H7 (cell line): ENCODE measurements around the gene BUB3. TPM values are rescaled to one million over a fixed set of nuclear protein-coding genes. Genes with fewer than 3 reads are reported as not detected.

Source experiments
- DNase-seq: peaks from one replicate; pipeline ENCODE4 v3.0.0; 2012
- H3K27me3 ChIP-seq: 2 replicates; pipeline ENCODE4 v1.6.0; 2011; ENCODE audit warnings: mild to moderate bottlenecking, low read length; ENCODE audit not compliant: control insufficient read depth, insufficient read depth
- H3K36me3 ChIP-seq: replicated peaks from 2 replicates; pipeline ENCODE4 v1.5.1; 2011; ENCODE audit warnings: low read length; ENCODE audit not compliant: control insufficient read depth, insufficient read depth
- H3K4me3 ChIP-seq: 2 replicates; pipeline ENCODE4 v1.5.1; 2011; ENCODE audit warnings: low read depth, mild to moderate bottlenecking, control low read depth, low read length, moderate library complexity; ENCODE audit not compliant: insufficient read depth
- total RNA-seq: library from RNA; depleted of rRNA; stranded (reverse); fragments of >200 nt; shearing (Covaris generic); gene quantifications from 2 replicates; pipeline ENCODE4 v1.2.3, GENCODE V29; 2014

Gene BUB3
- total RNA-seq, 1 experiment from 2014 or later, result 359 TPM

DNA sequence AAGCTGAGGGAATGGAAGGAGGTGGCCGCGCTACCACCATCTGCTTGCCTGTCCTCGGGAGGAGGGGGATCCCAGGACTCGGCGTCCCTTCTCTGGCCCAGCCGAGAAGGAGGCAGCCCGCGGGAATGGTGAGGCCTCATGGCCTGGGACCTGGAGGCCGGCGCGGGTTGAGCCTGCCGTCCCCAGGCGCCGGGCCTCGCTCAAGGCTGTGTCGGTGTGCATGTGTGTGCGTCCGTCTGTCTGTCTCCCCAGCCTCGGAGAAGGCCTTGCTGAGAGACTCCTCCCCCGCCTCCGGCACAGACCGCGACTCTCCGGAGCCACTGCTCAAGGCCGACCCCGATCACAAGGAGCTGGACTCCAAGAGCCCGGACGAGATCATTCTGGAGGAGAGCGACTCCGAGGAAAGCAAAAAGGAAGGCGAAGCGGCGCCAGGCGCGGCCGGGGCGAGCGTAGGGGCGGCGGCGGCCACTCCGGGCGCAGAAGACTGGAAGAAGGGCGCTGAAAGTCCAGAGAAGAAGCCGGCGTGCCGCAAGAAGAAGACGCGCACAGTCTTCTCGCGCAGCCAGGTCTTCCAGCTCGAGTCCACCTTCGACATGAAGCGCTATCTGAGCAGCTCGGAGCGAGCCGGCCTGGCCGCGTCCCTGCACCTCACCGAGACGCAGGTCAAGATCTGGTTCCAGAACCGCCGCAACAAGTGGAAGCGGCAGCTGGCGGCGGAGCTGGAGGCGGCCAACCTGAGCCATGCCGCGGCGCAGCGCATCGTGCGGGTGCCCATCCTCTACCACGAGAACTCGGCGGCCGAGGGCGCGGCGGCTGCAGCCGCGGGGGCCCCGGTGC, 17.2 kb upstream of the BUB3 start:
- no peaks in the 10 kb centered on the region for H3K36me3 ChIP-seq
- peak; percentile 85 for DNase-seq
- peaks cover 96% of the 10 kb centered on the region for H3K27me3 ChIP-seq
- H3K4me3 ChIP-seq, result peak overlapping the region; percentile 19

DNA sequence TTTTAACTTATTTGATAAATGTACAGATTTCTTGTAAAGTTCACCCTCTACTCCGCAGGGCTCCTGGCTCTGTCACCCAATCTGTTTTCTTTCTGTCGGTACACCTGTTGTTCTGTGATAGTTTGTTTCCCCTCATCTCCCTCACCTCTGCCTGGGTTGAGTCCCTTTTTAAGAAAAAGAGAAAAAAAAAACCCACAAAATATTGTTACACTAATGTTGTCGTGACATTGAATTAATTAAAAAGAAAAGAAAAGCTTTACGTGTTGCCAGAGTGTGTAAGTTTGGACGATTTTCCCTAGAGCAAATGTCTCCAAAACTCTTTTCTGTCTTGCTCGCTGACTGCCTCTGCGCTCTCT, 15.1 kb upstream of the BUB3 start:
- Histone ChIP-seq H3K27me3 (peaks cover 98% of the 10 kb centered on the region), H3K36me3 (no peaks in the 10 kb centered on the region), H3K4me3 (no peak overlapping the region)
- no peak for DNase-seq

DNA sequence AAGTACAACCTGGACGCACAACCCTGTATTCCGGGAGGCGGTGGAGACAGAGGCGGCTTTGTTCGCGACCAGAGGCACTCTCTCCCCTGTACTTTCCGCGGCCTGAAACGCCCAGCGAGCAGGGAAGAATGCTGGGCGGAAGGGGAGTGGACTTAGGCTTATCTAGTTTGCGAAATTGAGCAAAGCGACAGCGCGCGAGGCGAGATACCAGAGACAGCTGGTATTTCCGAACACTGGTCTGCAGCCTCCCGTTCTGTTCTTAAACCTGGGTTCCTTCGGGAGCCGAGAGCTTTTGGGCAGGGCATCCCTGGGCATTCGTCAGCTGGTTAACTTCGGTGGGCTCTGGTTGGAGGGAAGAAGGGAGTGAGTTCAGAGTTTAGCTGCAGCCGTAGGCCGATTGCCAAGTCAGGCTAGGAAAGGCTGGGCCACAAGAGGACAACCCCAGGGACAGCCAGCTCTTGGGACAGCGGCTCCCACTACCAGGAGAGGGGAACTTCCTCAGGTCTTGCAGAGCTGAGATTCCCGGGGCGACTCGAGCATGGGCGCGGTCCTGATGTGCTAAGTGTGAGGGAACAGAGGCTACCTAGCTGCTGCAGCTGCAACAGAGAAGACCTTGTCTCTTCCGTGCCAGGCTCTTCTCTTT, 14.6 kb upstream of the BUB3 start:
- H3K27me3 ChIP-seq, result peaks cover 98% of the 10 kb centered on the region
- H3K4me3 ChIP-seq, result peak overlapping the region; percentile 4; the same call in 1 of the 2 replicates
- DNase-seq, result peak; percentile 79
- no peaks in the 10 kb centered on the region for H3K36me3 ChIP-seq

DNA sequence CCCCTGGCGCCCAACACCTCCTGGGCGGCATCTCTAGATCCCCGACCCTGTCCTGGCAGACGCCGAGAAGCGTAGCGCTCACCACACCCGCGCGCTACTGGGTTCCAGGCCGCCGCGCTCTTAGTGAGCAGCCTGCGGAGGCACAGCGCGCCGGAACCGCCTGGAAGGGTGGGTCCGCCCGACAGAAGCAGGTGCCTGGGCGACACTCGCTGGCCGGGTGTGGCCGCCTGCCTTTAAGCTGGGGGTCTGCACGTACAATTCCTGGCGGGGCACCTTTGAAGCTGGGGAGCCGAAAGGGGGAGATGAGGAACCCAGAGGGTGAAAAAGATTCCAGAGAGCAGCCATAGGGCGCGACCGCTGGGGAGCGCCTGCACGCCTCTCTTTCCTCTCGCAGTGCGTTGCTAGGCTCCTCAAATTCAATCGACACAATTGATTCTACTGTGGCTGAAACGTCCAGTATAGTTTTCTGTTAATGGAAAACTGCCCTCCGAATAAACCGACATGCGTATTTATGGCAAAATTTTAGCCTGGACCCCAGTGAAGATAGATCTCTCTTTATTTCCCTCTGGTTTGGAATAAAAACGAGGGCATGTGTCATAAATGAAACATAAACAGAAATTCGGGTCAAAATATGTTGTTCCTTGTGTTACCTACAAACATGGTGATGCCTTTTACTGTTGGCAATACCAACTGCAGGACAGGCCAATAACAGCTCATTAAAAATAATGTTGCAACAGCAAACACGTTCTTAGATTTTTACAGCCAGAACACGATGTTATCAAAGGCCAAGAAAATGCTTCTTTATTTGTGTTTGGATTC, 13.8 kb upstream of the BUB3 start:
- Histone ChIP-seq H3K27me3 (peaks cover 98% of the 10 kb centered on the region), H3K4me3 (peak overlapping the region; percentile 4; the same call in 1 of the 2 replicates), H3K36me3 (no peaks in the 10 kb centered on the region)
- peak; percentile 80 for DNase-seq

DNA sequence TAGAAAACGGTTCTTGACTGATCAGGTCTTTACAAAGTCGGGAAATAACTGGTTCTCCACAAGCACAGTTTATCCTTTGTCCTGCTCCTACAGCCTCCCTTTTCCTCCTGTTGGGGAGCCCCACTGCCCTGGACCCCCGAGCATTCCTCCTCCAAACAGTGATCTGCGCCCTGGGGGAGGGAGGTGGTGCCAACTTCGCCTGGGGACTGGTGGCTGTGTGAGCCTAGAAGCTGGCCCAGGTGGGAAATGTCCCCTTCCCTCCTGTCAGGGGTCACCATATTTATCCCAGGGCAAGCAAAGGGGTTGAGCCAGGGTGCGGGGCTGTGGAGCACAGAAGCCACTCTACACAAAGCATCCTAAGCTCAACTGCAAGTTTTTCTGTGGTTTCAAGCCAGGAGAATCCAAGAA, 13.2 kb upstream of the BUB3 start:
- Histone ChIP-seq H3K4me3 (no peak overlapping the region), H3K36me3 (no peaks in the 10 kb centered on the region), H3K27me3 (peaks cover 99% of the 10 kb centered on the region)
- peak; percentile 43 for DNase-seq

DNA sequence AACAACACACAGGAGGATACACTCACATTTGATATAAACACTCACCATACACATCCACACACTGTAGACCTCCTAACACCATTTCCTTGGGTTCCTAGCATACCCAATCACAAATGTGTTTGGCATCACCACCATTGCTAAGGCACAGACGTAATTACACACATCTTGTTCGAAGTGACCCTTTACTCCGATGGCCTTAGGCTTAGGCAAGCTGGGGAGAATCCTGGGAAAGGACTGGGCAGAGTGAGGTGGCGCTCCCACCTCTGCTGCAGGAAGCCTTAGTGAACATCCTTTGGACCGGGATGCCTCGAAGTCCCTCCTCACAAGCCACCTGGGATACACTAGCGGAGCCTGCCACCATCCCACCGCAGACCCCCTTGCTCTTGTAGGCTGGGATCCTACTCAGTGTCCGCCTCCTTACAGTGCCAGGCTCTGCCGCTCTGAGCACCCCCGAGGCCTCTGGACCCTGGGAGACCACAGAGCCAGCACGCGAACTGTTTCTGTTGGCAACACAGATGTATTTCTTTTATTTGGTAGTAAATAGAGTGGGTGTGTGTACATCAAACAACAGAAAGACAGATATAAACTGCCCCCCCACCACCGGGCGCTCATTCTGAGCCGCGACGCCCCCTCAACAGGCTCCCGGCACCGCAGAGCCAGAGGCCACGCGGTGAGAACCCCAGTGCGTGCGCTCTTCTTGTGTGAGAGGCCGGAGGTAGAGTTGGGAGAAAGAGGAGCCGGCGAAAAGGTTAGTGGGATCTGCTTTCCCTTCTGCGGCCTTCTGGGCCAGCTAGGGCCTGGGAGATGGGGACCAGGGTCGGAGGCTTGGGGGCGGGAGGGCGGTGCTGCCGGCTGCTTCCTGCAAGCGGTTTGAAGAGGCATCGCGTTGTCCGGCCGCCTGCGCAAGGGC, 12.2 kb upstream of the BUB3 start:
- peaks cover 100% of the 10 kb centered on the region for H3K27me3 ChIP-seq
- no peaks in the 10 kb centered on the region for H3K36me3 ChIP-seq
- no peak overlapping the region; the same call in 1 of the 2 replicates for H3K4me3 ChIP-seq
- DNase-seq, result peak; percentile 69

DNA sequence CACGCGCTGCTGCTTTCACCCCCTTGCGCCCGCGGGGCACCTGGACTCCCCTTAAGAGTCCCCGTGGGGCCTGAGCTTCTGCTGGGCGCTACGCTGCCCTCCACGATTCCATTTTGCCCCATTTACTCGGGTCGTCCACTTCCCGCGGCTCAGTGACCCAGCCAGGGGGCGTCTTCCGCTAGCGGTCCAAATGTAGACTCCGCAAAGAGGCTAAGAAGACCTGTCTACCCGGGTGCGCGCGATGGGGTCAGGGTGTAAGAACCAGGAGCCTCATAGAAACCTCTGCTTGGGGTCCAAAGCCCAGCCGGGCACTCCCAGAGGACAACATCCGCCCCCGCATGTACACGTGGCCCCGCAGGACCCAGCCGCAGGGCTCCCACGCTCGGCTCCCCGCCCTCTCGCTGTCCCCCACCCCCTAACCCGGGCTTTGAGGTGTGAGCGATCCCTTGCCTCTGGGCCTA, 11.5 kb upstream of the BUB3 start:
- Histone ChIP-seq H3K27me3 (peaks cover 100% of the 10 kb centered on the region), H3K4me3 (peak overlapping the region; percentile 12; the same call in 1 of the 2 replicates), H3K36me3 (no peaks in the 10 kb centered on the region)
- DNase-seq, result peak; percentile 77

DNA sequence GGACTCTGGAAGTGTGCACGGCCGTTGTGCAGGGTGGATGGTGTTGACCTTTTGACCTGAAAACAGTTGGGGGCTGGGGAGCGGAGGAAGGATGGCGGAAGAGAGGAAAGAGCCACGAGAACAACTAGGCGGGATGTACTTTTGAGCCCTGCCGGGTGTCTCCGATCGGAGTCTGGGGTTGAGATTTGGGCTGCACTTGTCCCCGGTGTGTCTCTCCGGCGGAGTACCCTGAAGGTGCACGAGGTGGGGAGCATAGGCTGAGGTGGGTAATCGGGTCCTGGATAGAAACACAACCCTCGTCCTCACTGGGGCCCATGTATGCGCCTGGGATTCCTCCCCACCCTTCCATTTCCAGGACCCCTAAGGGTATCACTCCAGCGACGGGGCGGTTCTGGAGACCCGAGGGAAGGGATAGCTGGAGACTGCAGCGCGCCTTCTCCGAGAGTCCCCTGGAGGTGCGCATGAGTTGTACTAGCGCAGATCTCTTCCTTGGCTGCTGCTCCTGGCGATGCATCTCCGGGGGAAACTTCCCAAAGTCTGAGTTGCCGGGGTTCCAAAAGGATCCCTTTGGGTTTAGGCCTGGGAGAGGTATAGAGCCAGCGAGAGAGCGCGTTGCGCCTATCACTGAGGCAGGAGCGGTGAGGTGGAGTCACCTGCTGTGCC, 10.9 kb upstream of the BUB3 start:
- H3K27me3 ChIP-seq, result peaks cover 100% of the 10 kb centered on the region
- no peaks in the 10 kb centered on the region for H3K36me3 ChIP-seq
- H3K4me3 ChIP-seq, result peak overlapping the region; percentile 12; the same call in 1 of the 2 replicates
- DNase-seq, result peak; percentile 75

DNA sequence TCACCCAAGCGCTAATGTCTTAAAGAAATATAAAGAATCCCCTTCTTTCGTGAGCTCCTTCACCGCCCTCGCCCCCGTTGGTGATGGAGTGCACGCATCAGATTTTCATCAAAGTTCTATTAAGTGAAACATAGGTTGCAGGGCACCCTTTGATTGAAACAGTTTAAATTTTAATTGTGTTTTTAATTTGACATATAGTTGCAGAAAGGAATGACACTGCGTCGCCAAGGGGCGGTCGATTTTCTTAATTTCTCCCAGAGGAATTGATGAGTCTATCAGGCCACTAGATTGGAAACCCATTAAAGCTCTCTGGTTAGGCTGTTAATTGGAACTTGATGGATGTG, 10.4 kb upstream of the BUB3 start:
- no peak overlapping the region for H3K4me3 ChIP-seq
- H3K27me3 ChIP-seq, result peaks cover 100% of the 10 kb centered on the region
- no peaks in the 10 kb centered on the region for H3K36me3 ChIP-seq
- no peak for DNase-seq

DNA sequence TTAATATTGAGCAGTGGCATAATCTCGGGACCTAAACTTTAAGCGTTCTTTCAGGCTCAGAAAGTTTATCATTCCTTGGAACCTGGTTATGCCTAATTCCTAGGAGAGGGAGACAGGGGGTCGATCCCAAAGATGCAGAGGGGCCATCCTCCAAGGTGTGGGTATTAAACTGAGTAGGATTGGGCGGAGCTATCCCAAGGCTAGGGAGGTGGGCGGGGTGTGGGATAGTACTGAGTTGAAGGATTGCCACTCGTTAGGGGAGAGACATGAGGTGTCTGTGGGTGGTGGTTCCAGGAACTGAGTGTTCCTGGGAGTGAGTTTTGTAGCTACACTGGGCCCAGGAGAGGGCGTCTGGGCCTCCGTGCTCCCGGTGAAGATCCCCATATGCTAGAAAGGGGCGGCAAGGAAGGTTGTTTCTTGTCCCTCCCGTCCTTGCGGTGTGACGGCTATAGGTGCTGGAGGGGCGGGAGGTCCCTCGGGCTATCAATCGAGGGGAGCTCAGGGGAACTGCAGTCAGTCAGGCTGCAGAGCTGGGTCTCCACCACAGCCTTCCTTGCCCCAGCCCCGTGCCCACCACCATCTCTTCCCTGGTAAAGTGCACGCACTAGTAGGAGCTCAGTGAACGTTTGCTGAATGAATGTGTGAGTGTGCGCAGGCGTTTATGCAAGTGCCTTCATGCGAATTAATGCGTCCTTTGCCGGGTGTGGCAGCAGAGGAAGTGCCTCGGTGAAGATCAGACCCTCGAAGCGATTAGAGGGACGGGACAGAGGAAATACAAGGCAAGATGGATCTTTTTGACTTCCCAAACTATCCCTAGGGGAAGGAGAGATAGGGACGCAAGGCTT, 9.3 kb upstream of the BUB3 start:
- no peaks in the 10 kb centered on the region for H3K36me3 ChIP-seq
- H3K27me3 ChIP-seq, result peaks cover 100% of the 10 kb centered on the region
- H3K4me3 ChIP-seq, result no peak overlapping the region; the same call in 1 of the 2 replicates
- peak; percentile 76 for DNase-seq

DNA sequence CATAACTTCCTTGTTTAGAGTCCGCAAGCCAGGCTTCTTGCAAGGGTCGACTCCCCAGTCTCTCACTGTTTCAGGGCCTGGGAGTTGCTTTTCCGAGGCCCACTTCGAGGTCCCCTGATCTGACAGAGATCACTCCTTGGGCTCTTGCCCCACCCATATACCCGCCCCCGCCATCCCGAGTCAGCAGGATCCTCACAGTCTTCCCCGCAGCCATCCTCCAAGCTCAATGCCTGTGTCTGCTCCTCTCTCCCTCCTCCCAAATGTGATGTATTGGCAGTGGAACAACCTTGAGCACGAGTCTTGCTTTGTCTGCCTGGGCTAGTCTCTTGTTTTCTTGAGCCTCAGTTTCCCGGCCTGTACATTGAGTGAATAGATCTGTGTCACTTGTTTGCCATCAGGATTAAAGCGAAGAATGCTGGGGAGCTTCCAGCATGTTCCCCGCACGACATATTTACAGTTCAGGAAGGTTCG, 8.6 kb upstream of the BUB3 start:
- H3K36me3 ChIP-seq, result no peaks in the 10 kb centered on the region
- H3K27me3 ChIP-seq, result peaks cover 100% of the 10 kb centered on the region
- H3K4me3 ChIP-seq, result no peak overlapping the region
- peak; percentile 65 for DNase-seq

DNA sequence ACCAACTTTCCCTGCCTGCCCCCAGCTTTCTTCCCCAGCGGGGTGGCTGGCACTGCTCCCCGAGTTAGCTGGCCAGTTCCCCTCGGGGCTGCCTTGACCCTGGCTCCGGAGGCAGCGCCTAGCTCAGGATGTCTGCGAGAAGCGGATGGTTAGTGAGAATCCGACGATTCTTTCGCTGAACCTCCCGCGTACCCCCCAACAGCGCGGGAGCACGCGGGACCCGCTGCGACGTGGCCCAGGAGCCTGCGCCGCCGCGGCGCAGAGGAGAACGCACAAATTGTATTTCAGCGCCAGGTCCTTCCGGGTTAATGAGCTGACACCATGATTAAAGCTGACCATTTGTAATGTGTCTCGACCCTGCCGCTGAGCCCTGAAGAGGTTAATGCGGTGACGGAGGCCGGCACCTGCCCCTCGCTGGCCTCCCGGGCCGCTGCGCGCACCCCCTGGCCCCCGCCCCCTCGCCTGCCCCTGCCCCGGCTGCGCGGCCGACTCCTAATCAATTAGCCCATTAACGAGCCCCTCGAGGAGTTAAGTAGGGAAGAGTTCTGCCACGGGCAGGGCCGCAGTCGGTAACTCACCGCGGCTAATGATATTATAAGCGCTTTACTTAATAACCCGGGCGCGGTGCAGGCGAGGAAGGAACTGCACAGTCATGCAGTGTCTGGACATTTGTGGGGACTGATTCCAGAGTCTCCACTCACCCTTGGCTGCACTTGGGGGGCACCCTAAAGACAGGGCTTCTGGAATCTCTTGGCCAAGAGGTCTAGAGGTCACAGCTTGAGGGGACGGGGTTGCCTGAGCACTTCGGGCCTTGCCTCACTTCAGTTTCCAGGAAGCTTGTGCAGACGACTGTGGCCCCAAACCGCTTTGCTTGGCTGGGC, 7.9 kb upstream of the BUB3 start:
- H3K36me3 ChIP-seq, result no peaks in the 10 kb centered on the region

More for the DNA sequence above, 7.9 kb upstream of the BUB3 start:
- no peak overlapping the region for H3K4me3 ChIP-seq
- peak; percentile 65 for DNase-seq
- H3K27me3 ChIP-seq, result peaks cover 100% of the 10 kb centered on the region
